B cell (primary cell): ENCODE results near the gene RRP36. TPM values are rescaled to one million over a fixed set of nuclear protein-coding genes. Genes with fewer than 3 reads are reported as not detected.

Experiments used
- ATAC-seq: fragments of 200-7000 bp; cut with Tn5 transposase; one replicate; pipeline ENCODE4 v1.10.0; 2021; ENCODE audit warnings: low read depth, mild to moderate bottlenecking, moderate number of reproducible peaks, moderate library complexity
- CTCF ChIA-PET: fragments of 350-600 bp; sonication (Branson Sonifier 250); formaldehyde crosslinking; loops from one replicate; lab custom pipeline; 2021; ENCODE audit warnings: antibody characterized with exemption, inconsistent platforms; lab: Charles Lee
- POLR2A ChIA-PET: fragments of 350-600 bp; sonication (Branson Sonifier 250); formaldehyde crosslinking; loops from one replicate; lab custom pipeline; 2021; ENCODE audit warnings: antibody characterized with exemption; lab: Charles Lee
- DNase-seq: peaks from one replicate; pipeline ENCODE4 v3.0.0; 2013
- H2AFZ ChIP-seq: 2 replicates; pipeline ENCODE4 v1.6.1; 2012; ENCODE audit warnings: mild to moderate bottlenecking, low read depth, low read length; ENCODE audit not compliant: insufficient read depth, poor library complexity, severe bottlenecking
- H3K27ac ChIP-seq, 2 donors: 1 replicate in 1 of 2; 2 replicates in 1 of 2; pipeline ENCODE4 v1.5.1; 2012 to 2013; ENCODE audit warnings: low read length in 2 of 2, mild to moderate bottlenecking in 2 of 2, moderate library complexity in 1 of 2
- H3K27me3 ChIP-seq, 4 experiments: fragments of 200-600 bp in 1 of 4; sonication (generic) in 1 of 4; replicated peaks in 1 of 4; 1 replicate in 2 of 4; 2 replicates in 2 of 4; pipeline versions ENCODE4 v1.6.1 to v1.7.0; 2013 to 2016; ENCODE audit warnings: low read length in 3 of 4, mild to moderate bottlenecking in 2 of 4, mixed read lengths in 1 of 4, moderate library complexity in 1 of 4; ENCODE audit not compliant: insufficient read depth in 4 of 4, control insufficient read depth in 3 of 4; ENCODE audit errors: control extremely low read depth in 1 of 4
- H3K36me3 ChIP-seq, 2 experiments: replicated peaks in 1 of 2; 1 replicate in 1 of 2; 2 replicates in 1 of 2; pipeline versions ENCODE4 v1.6.1 to v1.7.1; 2013; ENCODE audit warnings: low read length in 1 of 2; ENCODE audit not compliant: insufficient read depth in 2 of 2, control insufficient read depth in 1 of 2; ENCODE audit errors: control extremely low read depth in 1 of 2, extremely low read depth in 1 of 2
- H3K4me1 ChIP-seq, 2 donors: fragments of 200-600 bp in 1 of 2; sonication (generic) in 1 of 2; 1 replicate in 1 of 2; 2 replicates in 1 of 2; pipeline versions ENCODE4 v1.5.1 to v1.6.1; 2013 to 2017; ENCODE audit warnings: low read length in 2 of 2; ENCODE audit not compliant: control insufficient read depth in 2 of 2, insufficient read depth in 2 of 2
- H3K4me2 ChIP-seq: replicated peaks from 2 replicates; pipeline ENCODE3; 2012; ENCODE audit warnings: mild to moderate bottlenecking, low read depth, low read length; ENCODE audit not compliant: poor library complexity, severe bottlenecking
- H3K4me3 ChIP-seq, 5 experiments: fragments of 200-600 bp in 1 of 5; sonication (generic) in 1 of 5; 1 replicate in 3 of 5; 2 replicates in 2 of 5; pipeline versions ENCODE4 v1.5.1 to v1.7.0; 2011 to 2016; ENCODE audit warnings: low read length in 4 of 5, mild to moderate bottlenecking in 4 of 5, low read depth in 2 of 5, control low read depth in 1 of 5, moderate library complexity in 1 of 5; ENCODE audit not compliant: insufficient read depth in 1 of 5; ENCODE audit errors: control extremely low read depth in 1 of 5, extremely low read depth in 1 of 5
- H3K79me2 ChIP-seq: fragments of 200-600 bp; sonication (generic); one replicate; pipeline ENCODE4 v1.6.0; 2016; ENCODE audit warnings: low read length; ENCODE audit not compliant: control insufficient read depth, insufficient read depth
- H3K9ac ChIP-seq: fragments of 200-600 bp; sonication (generic); 2 replicates; pipeline ENCODE4 v1.6.1; 2017; ENCODE audit warnings: mild to moderate bottlenecking, low read length, moderate library complexity
- H3K9me3 ChIP-seq, 3 donors: one replicate each; pipeline versions ENCODE4 v1.6.1 to v1.7.1; 2013; ENCODE audit warnings: low read length in 2 of 3; ENCODE audit not compliant: control insufficient read depth in 2 of 3, insufficient read depth in 1 of 3; ENCODE audit errors: control extremely low read depth in 1 of 3
- H4K20me1 ChIP-seq: 2 replicates; pipeline ENCODE4 v1.6.0; 2012; ENCODE audit warnings: mild to moderate bottlenecking, low read length; ENCODE audit not compliant: insufficient read depth, control insufficient read depth, poor library complexity, severe bottlenecking
- H3K27ac Mint-ChIP-seq: one replicate; pipeline ENCODE4 v1.8.0; 2021; ENCODE audit warnings: mixed read lengths
- H3K27me3 Mint-ChIP-seq: one replicate; pipeline ENCODE4 v1.8.0; 2021; ENCODE audit warnings: mixed read lengths
- H3K4me1 Mint-ChIP-seq: one replicate; pipeline ENCODE4 v1.8.0; 2021; ENCODE audit warnings: mixed read lengths
- H3K4me3 Mint-ChIP-seq: one replicate; pipeline ENCODE4 v1.8.0; 2021; ENCODE audit warnings: mixed read lengths
- H3K9me3 Mint-ChIP-seq: one replicate; pipeline ENCODE4 v1.8.0; 2022; ENCODE audit warnings: mixed read lengths; ENCODE audit not compliant: insufficient read depth
- EZH2 ChIP-seq: IDR thresholded peaks from 2 replicates; pipeline ENCODE4 v1.6.1; 2012; ENCODE audit warnings: borderline replicate concordance, low read depth, mild to moderate bottlenecking, moderate library complexity, low read length; ENCODE audit not compliant: insufficient read depth, poor library complexity, severe bottlenecking
- WGBS: methylation state at CpG from one replicate; pipeline ENCODE4 v1.1.5; 2013; ENCODE audit warnings: missing lambda C conversion rate; ENCODE audit not compliant: insufficient coverage; 5-methylcytosine and 5-hydroxymethylcytosine counted together
- intact Hi-C: fragments of 100-400 bp; cut with micrococcal nuclease; formaldehyde crosslinking; loops from one replicate; pipeline ENCODE4 v1.10.0; 2022
- polyA plus RNA-seq: library from polyadenylated mRNA; depleted of rRNA; stranded (reverse); fragments of >200 nt; gene quantifications from 2 replicates; pipeline ENCODE4 v1.2.3, GENCODE V29; 2012
- total RNA-seq, 2 donors: library from RNA; stranded (reverse); fragments of 120-200 nt in 1 of 2; gene quantifications; 1 replicate in 1 of 2; 2 replicates in 1 of 2; pipeline versions ENCODE4 v1.2.3 to v1.2.4, GENCODE V29; 2013 to 2022
- TF ChIP-seq, protein P1 (sequence below): fragments of 200-600 bp; IDR thresholded peaks from one replicate; pipeline ENCODE4 v1.8.0; 2022; ENCODE audit warnings: antibody characterized with exemption, mild to moderate bottlenecking

Gene RRP36
- total and polyA plus RNA-seq, 2 donors (not counting 1 experiment from before 2014, with no cell fraction given), result 22.8 to 46.2 TPM

DNA sequence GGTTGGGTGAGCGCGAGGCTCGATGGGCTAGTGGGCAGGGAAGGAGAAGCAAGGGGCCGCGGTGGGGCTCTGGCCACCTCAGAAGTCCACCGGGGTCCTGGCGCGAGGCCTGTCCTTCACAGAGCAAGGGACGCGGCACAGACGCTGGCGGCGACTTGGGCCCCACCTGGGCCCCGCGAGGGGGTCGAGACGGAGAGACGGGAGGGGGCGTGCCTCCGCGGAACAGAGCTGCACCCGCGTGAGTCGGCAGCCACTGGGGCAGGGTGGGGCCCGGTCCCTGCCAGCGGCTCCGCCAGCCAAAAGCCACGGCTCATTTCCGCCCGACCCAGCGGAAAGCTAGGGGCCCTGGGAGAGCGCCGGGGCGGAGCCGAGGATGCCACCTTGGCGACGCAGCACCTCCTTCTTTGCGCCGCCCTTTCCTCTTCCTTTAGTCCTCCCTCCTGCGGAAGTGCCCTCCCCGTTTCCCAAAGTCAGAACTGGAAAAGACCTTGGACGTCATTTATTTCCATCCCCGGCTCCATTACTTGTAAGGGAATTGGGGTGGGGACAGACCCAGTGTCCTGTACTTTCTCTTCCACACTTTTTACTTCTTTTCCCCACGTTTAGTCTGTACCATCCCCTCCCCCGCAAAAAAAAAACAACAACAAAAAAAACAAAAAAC is 32.3 kb downstream of the RRP36 start, which contains the start of gene CUL7:
TSS of gene CUL7 (minus strand) at position 307 of the 661 bp plus-strand sequence. CDS start 1,063 bp downstream, outside the sequence.
- H3K4me3 Mint-ChIP-seq, result peak within 1 kb of the TSS; percentile 94
- H3K4me3 ChIP-seq, result peak within 1 kb of the TSS; percentile 24 to 84 (median 76)
- peaks cover 22 to 25% of the 10 kb centered on the region in 2 donors for H3K4me1 ChIP-seq
- no peak for TF ChIP-seq EZH2
- TF ChIP-seq, protein P1, sequence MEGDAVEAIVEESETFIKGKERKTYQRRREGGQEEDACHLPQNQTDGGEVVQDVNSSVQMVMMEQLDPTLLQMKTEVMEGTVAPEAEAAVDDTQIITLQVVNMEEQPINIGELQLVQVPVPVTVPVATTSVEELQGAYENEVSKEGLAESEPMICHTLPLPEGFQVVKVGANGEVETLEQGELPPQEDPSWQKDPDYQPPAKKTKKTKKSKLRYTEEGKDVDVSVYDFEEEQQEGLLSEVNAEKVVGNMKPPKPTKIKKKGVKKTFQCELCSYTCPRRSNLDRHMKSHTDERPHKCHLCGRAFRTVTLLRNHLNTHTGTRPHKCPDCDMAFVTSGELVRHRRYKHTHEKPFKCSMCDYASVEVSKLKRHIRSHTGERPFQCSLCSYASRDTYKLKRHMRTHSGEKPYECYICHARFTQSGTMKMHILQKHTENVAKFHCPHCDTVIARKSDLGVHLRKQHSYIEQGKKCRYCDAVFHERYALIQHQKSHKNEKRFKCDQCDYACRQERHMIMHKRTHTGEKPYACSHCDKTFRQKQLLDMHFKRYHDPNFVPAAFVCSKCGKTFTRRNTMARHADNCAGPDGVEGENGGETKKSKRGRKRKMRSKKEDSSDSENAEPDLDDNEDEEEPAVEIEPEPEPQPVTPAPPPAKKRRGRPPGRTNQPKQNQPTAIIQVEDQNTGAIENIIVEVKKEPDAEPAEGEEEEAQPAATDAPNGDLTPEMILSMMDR, result no peak
- H3K9ac ChIP-seq, result peak within 1 kb of the TSS; percentile 77
- DNase-seq (peak; percentile 85), ATAC-seq (peak; percentile 98)
- peaks cover 11% of the 10 kb centered on the region for H4K20me1 ChIP-seq
- no peaks in the 10 kb centered on the region for H3K9me3 Mint-ChIP-seq
- H3K36me3 ChIP-seq, result peaks cover 0 to 23% of the 10 kb centered on the region in 2 experiments
- peak within 1 kb of the TSS; percentile 81 for H2AFZ ChIP-seq
- H3K79me2 ChIP-seq, result peaks cover 12% of the 10 kb centered on the region
- ChIA-PET CTCF (interaction anchor here (1.9 kb wide), 1 partner anchor 39 kb away, joined by 5 read pairs; no protein-coding TSS in a partner anchor), POLR2A (interaction anchor here (0.6 to 2.7 kb wide), 9 partner anchors 31 to 1203 kb away, joined by 3 to 12 read pairs (median 4); partner anchors contain the start of genes CNPY3, KLHDC3, MEA1 and RRP36)
- intact Hi-C loops, result loop anchor here (1.0 to 10.0 kb wide), 2 partner anchors 39 to 479 kb away; partner anchors contain the start of gene KLHDC3
- under 1% methylated on average over 39 of the region's 45 CpGs for WGBS
- peak within 1 kb of the TSS; percentile 73 to 85 for H3K27ac ChIP-seq
- no peaks in the 10 kb centered on the region for H3K9me3 ChIP-seq
- H3K27me3 Mint-ChIP-seq, result no peaks in the 10 kb centered on the region
- H3K4me1 Mint-ChIP-seq, result peaks cover 37% of the 10 kb centered on the region
- peak within 1 kb of the TSS; percentile 77 for H3K4me2 ChIP-seq
- H3K27ac Mint-ChIP-seq, result peak within 1 kb of the TSS; percentile 95
- H3K27me3 ChIP-seq, result no peaks in the 10 kb centered on the region
